AG04449 (cell line): Measurements from ENCODE around the gene RNF11.
"Not testable (repeated sequence)": the region's sequence is repeated elsewhere in the genome, so short reads cannot be mapped to it uniquely, and the experiment has no call there.

ENCODE experiments used
- CTCF ChIA-PET: fragments of 350-600 bp; formaldehyde crosslinking; extraction: SDS; loops from one replicate; lab custom pipeline; 2021; ENCODE audit warnings: antibody characterized with exemption; lab: Yijun Ruan, JAX
- POLR2A ChIA-PET: fragments of 400-600, 350-600 bp; formaldehyde crosslinking; extraction: SDS; loops from one replicate; lab custom pipeline; 2020; ENCODE audit warnings: antibody characterized with exemption, inconsistent platforms; lab: Yijun Ruan, JAX
- DNase-seq: peaks from one replicate; pipeline ENCODE4 v3.0.0-alpha.2; 2010; ENCODE audit warnings: low read depth, low spot score
- H3K4me3 ChIP-seq: 2 replicates; pipeline ENCODE4 v1.5.1; 2011; ENCODE audit warnings: low read depth, mild to moderate bottlenecking, control low read depth, low read length
- TF ChIP-seq, protein P1 (sequence below): IDR thresholded peaks from one replicate; pipeline ENCODE4 v1.5.1; 2011; ENCODE audit warnings: mild to moderate bottlenecking, moderate library complexity, low read length, control low read depth, inconsistent platforms; ENCODE audit not compliant: insufficient read depth; ENCODE audit errors: missing control alignments

The RNF11 gene

DNA sequence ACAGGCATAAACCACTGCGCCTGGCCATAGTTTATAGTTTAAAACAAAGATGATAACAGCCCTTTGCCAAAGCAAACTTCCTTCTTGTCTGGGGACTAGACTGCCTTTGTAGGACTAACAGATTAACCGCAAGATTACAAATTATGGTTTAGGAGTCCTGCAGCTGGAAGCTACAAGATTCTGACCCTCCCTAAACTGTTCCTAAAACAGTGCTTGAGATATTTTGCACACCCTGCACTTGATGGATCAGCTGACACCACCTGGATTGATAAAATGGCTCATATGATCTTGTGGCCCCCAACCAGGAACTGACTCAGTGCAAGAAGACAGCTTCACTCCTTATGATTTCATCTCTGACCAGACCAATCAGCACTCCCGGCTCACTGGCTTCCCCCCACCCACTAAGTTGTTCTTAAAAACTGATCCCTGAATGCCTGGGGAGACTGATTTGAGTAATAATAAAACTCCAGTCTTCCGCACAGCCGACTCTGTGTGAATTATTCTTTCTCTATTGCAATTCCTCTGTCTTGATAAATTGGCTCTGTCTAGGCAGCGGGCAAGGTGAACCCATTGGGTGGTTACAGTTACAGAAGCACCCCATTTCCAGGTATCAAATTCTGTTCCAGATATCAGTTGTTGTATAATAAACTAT, 13.8 kb upstream of the RNF11 start:
- no peak for DNase-seq
- TF ChIP-seq, protein P1, sequence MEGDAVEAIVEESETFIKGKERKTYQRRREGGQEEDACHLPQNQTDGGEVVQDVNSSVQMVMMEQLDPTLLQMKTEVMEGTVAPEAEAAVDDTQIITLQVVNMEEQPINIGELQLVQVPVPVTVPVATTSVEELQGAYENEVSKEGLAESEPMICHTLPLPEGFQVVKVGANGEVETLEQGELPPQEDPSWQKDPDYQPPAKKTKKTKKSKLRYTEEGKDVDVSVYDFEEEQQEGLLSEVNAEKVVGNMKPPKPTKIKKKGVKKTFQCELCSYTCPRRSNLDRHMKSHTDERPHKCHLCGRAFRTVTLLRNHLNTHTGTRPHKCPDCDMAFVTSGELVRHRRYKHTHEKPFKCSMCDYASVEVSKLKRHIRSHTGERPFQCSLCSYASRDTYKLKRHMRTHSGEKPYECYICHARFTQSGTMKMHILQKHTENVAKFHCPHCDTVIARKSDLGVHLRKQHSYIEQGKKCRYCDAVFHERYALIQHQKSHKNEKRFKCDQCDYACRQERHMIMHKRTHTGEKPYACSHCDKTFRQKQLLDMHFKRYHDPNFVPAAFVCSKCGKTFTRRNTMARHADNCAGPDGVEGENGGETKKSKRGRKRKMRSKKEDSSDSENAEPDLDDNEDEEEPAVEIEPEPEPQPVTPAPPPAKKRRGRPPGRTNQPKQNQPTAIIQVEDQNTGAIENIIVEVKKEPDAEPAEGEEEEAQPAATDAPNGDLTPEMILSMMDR, result no peak
- POLR2A ChIA-PET, result no interaction called here
- no peak overlapping the region for H3K4me3 ChIP-seq
- CTCF ChIA-PET, result no interaction called here

DNA sequence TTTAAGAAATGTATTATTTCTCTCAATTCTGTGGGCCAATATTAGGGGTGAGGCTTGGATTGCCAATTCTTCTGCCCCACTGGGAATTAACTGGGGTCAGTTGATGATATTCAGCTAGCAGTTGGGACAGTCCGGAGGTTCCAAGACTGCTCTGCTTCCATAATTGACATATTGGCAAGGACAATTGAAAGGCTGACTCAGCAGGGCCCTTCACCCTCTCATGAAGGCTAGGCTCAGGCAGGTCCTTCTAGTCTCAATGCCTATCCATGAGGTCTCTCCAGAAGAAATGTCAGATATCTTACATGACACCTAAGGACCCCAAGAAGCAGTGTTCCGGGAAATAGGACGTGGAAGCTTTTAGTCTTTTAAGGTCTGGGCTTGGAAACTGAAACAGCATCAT, 13.3 kb upstream of the RNF11 start:
- ChIA-PET CTCF (interaction anchor here (0.7 kb wide), 1 partner anchor 46 kb away, joined by 3 read pairs; no protein-coding TSS in a partner anchor), POLR2A (no interaction called here)
- TF ChIP-seq, protein P1, result no peak
- no peak overlapping the region for H3K4me3 ChIP-seq
- DNase-seq, result no peak

DNA sequence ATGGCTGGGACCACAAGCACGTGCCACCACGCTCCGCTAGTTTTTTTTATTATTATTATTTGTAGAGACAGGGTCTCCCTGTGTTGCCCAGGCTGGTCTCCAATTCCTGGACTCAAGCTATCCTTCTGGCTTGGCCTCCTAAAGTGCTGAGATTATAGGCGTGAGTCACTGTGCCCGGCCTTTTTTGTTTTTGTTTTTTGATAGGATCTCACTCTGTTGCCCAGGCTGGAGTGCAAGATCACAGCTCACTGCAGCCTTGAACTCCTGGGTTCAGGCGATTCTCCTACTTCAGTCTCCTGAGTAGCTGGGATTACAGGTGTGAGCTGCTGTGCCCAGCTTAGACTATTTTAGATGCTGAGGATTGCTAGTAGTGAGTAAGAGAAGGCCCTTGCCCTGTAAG, 11.8 kb upstream of the RNF11 start:
- no peak for DNase-seq
- TF ChIP-seq, protein P1, result no peak
- ChIA-PET POLR2A (no interaction called here), CTCF (interaction anchor here (1.1 to 1.9 kb wide), 2 partner anchors 33 to 35 kb away, joined by 3 to 4 read pairs; no protein-coding TSS in a partner anchor)
- H3K4me3 ChIP-seq, result no peak overlapping the region

DNA sequence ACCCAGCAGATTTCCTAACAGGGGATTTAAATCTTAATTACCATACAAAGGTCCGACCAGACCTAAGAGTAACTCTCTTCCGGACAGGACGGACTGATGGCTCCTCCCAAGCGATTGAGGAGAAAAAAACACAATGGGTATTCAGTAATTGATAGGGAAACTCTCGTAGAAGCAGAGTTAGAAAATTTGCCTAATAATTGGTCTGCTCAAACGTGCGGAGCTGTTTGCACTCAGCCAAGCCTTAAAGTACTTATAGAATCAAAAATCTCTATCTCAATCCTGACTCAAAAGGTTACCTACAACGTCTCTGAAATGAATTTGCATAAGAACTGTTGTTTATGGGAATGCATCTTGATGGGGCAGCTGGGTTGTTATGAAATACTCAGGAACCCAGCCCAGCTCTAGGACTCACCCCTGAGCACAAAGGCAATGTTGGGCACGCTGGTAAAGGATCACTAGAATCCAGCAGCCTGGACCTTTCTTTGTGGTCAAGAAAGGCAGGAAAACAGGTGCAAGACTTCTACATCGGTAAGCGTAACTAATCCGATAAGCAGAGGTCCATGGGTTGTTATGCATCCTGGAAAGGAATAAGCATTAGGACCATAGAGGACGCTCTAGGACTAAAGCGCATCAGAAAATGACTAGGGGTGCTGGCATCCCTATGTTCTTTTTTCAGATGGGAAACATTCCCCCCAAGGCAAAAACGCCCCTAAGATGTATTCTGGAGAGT, 8.7 kb upstream of the RNF11 start:
- POLR2A ChIA-PET, H3K4me3 ChIP-seq, CTCF ChIA-PET, DNase-seq: not testable (repeated sequence)

DNA sequence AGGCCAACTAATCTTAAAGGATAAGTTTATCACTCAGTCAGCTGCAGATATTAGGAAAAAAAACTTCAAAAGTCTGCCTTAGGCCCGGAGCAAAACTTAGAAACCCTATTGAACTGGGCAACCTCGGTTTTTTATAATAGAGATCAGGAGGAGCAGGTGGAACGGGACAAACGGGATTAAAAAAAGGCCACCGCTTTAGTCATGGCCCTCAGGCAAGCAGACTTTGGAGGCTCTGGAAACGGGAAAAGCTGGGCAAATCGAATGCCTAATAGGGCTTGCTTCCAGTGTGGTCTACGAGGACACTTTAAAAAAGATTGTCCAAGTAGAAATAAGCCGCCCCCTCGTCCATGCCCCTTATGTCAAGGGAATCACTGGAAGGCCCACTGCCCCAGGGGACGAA, 7.6 kb upstream of the RNF11 start:
- POLR2A ChIA-PET, H3K4me3 ChIP-seq, DNase-seq, CTCF ChIA-PET: not testable (repeated sequence)

DNA sequence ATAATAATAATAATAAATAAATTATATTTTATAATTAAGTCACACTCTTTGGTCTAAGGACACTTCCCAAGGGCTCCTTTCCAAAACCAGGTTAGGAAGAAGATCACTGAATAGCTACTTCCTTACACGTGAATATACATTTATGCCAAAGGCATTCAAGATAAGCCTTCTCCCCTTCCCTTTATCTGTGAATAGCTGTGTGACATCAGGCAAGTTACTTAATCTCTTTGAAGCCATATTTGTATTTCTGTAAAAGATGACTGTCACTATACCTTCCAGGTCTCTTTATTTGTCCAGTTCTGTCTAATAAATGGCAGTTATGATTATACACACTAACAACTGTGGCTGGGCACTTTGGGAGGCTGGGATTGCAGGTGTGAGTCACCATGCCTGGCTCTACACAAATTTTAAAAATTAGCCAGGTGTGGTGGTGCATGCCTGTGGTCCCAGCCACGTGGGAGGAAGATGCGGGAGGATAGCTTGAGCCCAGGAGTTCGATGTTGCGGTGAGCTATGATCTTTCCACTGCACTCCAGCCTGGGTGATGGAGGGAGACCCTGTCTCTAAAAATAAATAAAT, 5.5 kb upstream of the RNF11 start:
- ChIA-PET POLR2A (no interaction called here), CTCF (interaction anchor here (0.8 to 1.3 kb wide), 3 partner anchors 39 to 65 kb away, joined by 3 to 4 read pairs (median 4); no protein-coding TSS in a partner anchor)
- no peak overlapping the region for H3K4me3 ChIP-seq
- TF ChIP-seq, protein P1, result no peak
- no peak for DNase-seq

DNA sequence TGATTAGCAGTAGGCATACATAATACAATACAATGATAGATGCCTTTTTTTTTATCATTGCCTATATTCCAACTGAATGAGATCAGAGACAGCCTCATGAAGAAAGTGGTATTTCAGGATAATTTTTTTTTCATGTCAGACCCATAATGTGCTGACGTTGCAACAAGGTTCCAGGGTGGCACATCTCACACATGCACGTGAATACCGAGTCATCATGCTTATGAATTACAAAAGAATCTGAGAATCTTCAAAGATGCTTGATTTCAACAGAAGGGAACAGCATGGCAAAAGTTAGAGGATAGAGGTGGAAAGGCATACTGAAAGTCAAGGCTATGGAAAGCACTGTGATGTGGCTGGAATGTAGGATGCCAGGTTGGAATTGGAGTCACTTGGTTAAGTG, 5.0 kb upstream of the RNF11 start:
- ChIA-PET POLR2A (no interaction called here), CTCF (interaction anchor here (0.8 to 1.3 kb wide), 2 partner anchors 39 to 64 kb away, joined by 3 to 4 read pairs; no protein-coding TSS in a partner anchor)
- H3K4me3 ChIP-seq, result no peak overlapping the region
- TF ChIP-seq, protein P1, result no peak
- no peak for DNase-seq
